Measurements from ENCODE around the gene GLYATL3. TPM values are rescaled to one million over a fixed set of nuclear protein-coding genes. Genes with fewer than 3 reads are reported as not detected.

GLYATL3 gene
- total RNA-seq, 1 experiment from 2014 or later = not detected

DNA sequence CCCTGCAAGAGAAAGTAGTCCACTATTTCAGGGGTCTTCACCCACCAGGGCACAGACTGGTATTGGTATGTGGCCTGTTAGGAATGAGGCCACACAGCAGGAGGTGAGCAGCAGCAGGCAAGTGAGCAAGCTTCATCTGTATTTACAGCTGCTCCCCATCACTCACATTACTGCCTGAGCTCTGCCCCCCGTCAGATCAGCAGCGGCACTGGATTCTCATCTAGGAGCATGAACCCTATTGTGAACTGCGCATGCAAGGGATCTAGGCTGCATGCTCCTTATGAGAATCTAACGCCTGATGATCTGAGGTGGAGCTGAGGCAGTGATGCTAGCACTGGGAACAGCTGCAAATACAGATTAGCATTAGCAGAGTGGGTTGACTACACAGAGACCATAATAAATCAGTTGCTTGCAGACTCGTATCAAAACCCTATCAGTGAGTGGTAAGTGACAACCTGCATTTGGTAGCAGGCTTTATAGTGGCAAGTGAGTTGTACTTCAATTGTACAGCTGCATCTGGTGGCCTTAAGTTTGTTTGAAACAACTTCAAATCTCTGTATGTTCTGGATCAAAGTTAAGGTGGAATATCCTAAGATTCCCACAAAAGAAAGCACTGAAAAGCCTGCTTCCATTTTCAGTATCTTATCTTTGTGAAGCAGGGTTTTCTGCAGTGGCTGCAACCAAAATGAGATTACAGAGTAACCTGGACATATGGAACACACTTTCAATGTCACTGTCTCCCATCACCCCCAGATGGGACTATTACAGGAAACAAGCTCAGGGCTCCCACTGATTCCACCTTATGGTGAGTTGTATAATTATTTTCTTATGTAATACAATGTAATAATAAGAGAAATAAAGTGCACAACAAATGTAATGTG is 63.5 kb downstream of the GLYATL3 start:
- no peak overlapping the region for H3K4me3 ChIP-seq
- H3K27me3 ChIP-seq (replicated peaks) = no peaks in the 10 kb centered on the region
- H3K9me3 ChIP-seq (replicated peaks) = no peaks in the 10 kb centered on the region
- no peaks in the 10 kb centered on the region for H3K36me3 ChIP-seq
- no peaks in the 10 kb centered on the region for H3K4me1 ChIP-seq (replicated peaks)
- no peak for DNase-seq (ENCODE audit: low read depth in 1 of 2, low spot score in 2 of 2)
- no peak overlapping the region for H3K27ac ChIP-seq

DNA sequence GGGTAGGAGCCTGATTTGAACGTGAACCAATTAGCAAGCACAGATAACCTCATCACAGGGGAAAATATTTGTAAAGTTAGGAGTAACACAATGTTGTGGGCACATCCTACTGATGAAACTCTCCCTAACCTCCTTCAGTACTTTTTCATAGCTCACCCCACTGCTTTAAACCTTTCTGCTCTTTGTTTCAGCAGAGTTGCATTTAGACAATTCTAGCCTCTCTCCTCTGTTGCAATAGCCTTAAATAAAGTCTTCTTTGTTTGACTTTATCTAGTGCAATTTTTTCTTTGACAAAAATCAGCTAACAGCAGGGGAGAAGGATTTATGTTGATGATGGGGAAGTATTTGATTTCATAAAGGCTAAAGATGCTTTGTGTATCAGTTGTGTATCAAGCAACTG is 64.8 kb downstream of the GLYATL3 start:
- Histone ChIP-seq H3K27ac (no peak overlapping the region), H3K27me3 (replicated peaks) (no peaks in the 10 kb centered on the region), H3K4me3 (no peak overlapping the region), H3K4me1 (replicated peaks) (no peaks in the 10 kb centered on the region), H3K36me3 (no peaks in the 10 kb centered on the region), H3K9me3 (replicated peaks) (no peaks in the 10 kb centered on the region)
- no peak for DNase-seq (ENCODE audit: low read depth in 1 of 2, low spot score in 2 of 2)

GRCh38 chr6:49565261-49565660 is 65.5 kb downstream of the GLYATL3 start:
- no peaks in the 10 kb centered on the region for H3K36me3 ChIP-seq
- no peak for DNase-seq (ENCODE audit: low read depth in 1 of 2, low spot score in 2 of 2)
- H3K9me3 ChIP-seq (replicated peaks) = no peaks in the 10 kb centered on the region
- H3K4me3 ChIP-seq = no peak overlapping the region
- no peaks in the 10 kb centered on the region for H3K4me1 ChIP-seq (replicated peaks)
- H3K27me3 ChIP-seq (replicated peaks) = no peaks in the 10 kb centered on the region
- no peak overlapping the region for H3K27ac ChIP-seq

DNA sequence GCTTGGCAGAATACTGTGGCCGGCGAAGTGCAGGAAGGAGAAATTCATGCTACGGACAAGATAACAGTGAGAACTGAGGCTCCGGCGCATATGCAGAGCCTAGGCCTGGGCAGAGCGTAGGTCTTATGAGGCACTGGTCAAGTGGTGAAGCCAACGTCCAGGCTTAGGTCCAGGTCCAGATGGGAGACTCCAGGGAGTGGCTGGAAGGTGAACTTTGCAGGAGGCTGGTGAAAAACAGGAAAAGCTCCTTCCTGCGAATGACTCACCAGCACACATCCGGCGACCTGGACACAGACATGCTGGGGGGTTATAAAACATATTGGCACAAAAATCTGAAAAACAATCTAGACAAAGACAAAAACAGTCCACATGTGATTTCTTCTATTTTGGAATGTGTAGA is 66.1 kb downstream of the GLYATL3 start:
- Histone ChIP-seq H3K36me3 (no peaks in the 10 kb centered on the region), H3K27ac (no peak overlapping the region), H3K9me3 (replicated peaks) (no peaks in the 10 kb centered on the region), H3K4me1 (replicated peaks) (no peaks in the 10 kb centered on the region), H3K27me3 (replicated peaks) (no peaks in the 10 kb centered on the region), H3K4me3 (no peak overlapping the region)
- no peak for DNase-seq (ENCODE audit: low read depth in 1 of 2, low spot score in 2 of 2)

- no peaks in the 10 kb centered on the region for H3K9me3 ChIP-seq (replicated peaks)
- H3K4me1 ChIP-seq (replicated peaks) = no peaks in the 10 kb centered on the region
- no peak overlapping the region for H3K4me3 ChIP-seq
- no peaks in the 10 kb centered on the region for H3K36me3 ChIP-seq
- H3K27ac ChIP-seq = no peak overlapping the region
- H3K27me3 ChIP-seq (replicated peaks) = no peaks in the 10 kb centered on the region
- no peak for DNase-seq (ENCODE audit: low read depth in 1 of 2, low spot score in 2 of 2)
Measured at GRCh38 chr6:49570474-49571079, 70.9 kb downstream of the GLYATL3 start.

- DNase-seq (ENCODE audit: low read depth in 1 of 2, low spot score in 2 of 2) = no peak
- no peak overlapping the region for H3K4me3 ChIP-seq
- no peak overlapping the region for H3K27ac ChIP-seq
- H3K36me3 ChIP-seq = no peaks in the 10 kb centered on the region
- H3K9me3 ChIP-seq (replicated peaks) = no peaks in the 10 kb centered on the region
- H3K4me1 ChIP-seq (replicated peaks) = no peaks in the 10 kb centered on the region
- no peaks in the 10 kb centered on the region for H3K27me3 ChIP-seq (replicated peaks)
Measured at GRCh38 chr6:49576618-49577017, 76.9 kb downstream of the GLYATL3 start.

Other genes with a start within 250 kb of the GLYATL3 start
- 10.1 and 10.3 TPM in 2 replicates for gene MMUT, start 36.7 kb upstream of the GLYATL3 start, total RNA-seq (2014; rRNA removed; shearing (Covaris generic))
- 22.2 and 22.3 TPM in 2 replicates for gene CENPQ, start 36.6 kb upstream of the GLYATL3 start, total RNA-seq (2014; rRNA removed; shearing (Covaris generic))
- gene C6orf141, start 50.7 kb downstream of the GLYATL3 start, total RNA-seq (2014; rRNA removed; shearing (Covaris generic)) = not detected in 2 replicates
- gene RHAG, start 136.9 kb downstream of the GLYATL3 start, total RNA-seq (2014; rRNA removed; shearing (Covaris generic)) = not detected in 2 replicates
- gene CRISP2, start 213.6 kb downstream of the GLYATL3 start, total RNA-seq (2014; rRNA removed; shearing (Covaris generic)) = not detected in 2 replicates
- gene CRISP3, start 244.5 kb downstream of the GLYATL3 start, total RNA-seq (2014; rRNA removed; shearing (Covaris generic)) = not detected in 2 replicates